ENCODE measurements around the gene APBA2.

DNA sequence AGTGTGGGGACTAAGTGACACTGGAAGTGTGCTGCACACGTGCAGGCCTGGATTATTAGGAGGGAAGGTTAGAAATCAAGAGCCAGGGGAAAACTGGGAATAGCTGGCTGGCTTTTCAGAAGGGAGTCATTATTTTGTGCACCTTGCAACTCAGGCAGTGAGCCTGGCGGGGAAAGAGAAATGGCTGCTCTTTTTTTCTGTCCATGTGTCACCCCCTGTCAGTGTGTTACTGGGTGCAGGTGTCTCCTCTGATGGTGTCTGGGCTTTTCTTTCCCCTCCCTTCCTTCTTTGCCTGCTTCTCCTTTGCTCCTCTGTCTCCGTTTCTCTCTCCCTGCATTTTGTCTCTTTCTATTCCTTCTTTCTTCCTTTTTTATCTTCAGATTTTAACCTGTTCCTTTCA, 130.7 kb downstream of the APBA2 start:
- TF ChIP-seq CTCF (IDR thresholded peaks at IDR 0.05), result no peak
- no peak for TF ChIP-seq POLR2A (IDR thresholded peaks at IDR 0.05)
